NCI-H226 (cell line): ENCODE measurements around the gene FCN2.

Experiments
- DNase-seq: peaks from one replicate; pipeline ENCODE4 v3.0.0-alpha.2; 2015

Gene FCN2

GRCh38 chr9:134869554-134870300, 10.9 kb upstream of the FCN2 start:
- DNase-seq, result no peak

GRCh38 chr9:134870301-134870694, 10.3 kb upstream of the FCN2 start:
- DNase-seq, result no peak

- no peak for DNase-seq
These were observed 9.6 kb upstream of the FCN2 start for GRCh38 chr9:134870746-134871662.

GRCh38 chr9:134871697-134872340, 8.8 kb upstream of the FCN2 start:
- DNase-seq, result no peak

- no peak for DNase-seq
These were observed 8.0 kb upstream of the FCN2 start for GRCh38 chr9:134872482-134873231.

- no peak for DNase-seq
These were observed 5.2 kb upstream of the FCN2 start for GRCh38 chr9:134875371-134875770.

GRCh38 chr9:134877541-134877940, 3.1 kb upstream of the FCN2 start:
- DNase-seq, result no peak

GRCh38 chr9:134879664-134880483, 736 bp upstream of the FCN2 start:
- DNase-seq, result no peak

GRCh38 chr9:134881313-134881670, 682 bp downstream of the FCN2 start:
- no peak for DNase-seq

GRCh38 chr9:134882204-134882785, 1.7 kb downstream of the FCN2 start:
- DNase-seq, result no peak

- no peak for DNase-seq
These were observed 2.6 kb downstream of the FCN2 start for GRCh38 chr9:134883040-134883782.

- no peak for DNase-seq
These were observed 3.9 kb downstream of the FCN2 start for GRCh38 chr9:134884492-134884891.

GRCh38 chr9:134885001-134885678, 4.5 kb downstream of the FCN2 start:
- DNase-seq, result no peak

GRCh38 chr9:134885679-134886412, 5.2 kb downstream of the FCN2 start:
- no peak for DNase-seq

GRCh38 chr9:134886413-134886913, 5.9 kb downstream of the FCN2 start:
- DNase-seq, result no peak

- DNase-seq, result no peak
These were observed 6.6 kb downstream of the FCN2 start for GRCh38 chr9:134887219-134887618.

GRCh38 chr9:134887686-134888602, 7.3 kb downstream of the FCN2 start:
- no peak for DNase-seq

- DNase-seq, result no peak
These were observed 8.1 kb downstream of the FCN2 start for GRCh38 chr9:134888603-134889190.
